ENCODE results near the gene MPPED2.

MPPED2 gene

DNA sequence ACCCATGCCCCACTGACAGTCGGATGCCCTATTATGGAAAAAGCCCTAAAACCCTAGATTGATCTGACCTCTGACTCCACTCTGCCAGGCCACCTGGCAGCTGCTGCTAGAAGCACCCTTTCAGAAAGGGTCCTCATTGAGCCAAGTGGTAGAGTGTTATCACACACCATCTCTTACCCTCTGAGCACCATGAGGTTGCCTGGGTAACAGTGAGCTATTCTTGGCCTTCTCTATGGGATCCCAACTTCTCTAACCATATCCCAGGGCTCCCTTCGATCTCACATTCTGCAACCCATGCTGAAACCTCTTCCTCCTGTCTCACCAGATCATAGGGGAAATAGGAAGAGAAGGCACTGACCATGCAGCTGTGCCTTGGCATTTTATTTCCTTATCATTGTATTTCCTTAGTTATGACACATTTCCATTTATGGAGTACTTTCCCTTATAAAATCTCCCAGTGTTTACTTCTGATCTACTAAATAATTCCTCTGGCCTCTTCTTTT lies 52.7 kb downstream of the MPPED2 start:
- DNase-seq (ENCODE audit: low read depth) = no peak

DNA sequence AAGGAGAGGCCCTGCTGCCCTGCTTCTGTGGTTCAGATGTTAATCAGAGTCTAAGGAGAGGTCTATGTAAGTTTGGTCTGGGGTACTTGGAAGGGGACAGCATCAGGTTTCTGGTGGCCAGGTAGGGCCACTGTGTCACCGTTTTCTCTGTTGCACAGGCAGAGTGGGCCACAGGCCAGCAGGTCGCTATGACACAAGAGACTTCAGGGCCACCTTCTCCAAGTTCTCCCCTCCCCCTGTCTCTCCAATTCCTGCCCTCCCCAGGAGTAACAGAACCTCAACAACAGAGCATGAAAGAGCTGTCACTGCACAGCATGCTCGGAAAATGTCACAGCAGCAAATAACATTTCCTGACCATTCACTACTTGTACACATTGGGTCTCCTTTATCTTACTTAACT lies 58.6 kb downstream of the MPPED2 start:
- DNase-seq (ENCODE audit: low read depth) = no peak

DNA sequence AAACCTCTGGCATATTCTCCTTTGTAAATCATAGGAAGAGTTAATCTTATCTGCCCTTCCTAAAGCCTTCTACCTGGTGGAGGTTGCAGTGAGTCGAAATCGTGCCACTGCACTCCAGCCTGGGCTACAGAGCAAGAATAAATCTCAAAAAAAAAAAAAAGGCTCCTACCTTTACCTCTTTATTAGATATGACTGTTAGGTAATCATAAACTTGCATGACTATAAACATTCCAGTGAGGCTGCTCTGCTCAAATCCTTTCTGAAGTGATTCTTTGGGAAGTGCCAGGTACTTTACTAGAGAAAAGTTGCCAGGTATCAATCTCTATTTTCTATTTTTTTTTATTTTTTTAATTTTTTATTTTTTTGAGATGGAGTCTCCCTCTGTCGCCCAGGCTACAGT lies 59.6 kb downstream of the MPPED2 start:
- DNase-seq (ENCODE audit: low read depth) = no peak

DNA sequence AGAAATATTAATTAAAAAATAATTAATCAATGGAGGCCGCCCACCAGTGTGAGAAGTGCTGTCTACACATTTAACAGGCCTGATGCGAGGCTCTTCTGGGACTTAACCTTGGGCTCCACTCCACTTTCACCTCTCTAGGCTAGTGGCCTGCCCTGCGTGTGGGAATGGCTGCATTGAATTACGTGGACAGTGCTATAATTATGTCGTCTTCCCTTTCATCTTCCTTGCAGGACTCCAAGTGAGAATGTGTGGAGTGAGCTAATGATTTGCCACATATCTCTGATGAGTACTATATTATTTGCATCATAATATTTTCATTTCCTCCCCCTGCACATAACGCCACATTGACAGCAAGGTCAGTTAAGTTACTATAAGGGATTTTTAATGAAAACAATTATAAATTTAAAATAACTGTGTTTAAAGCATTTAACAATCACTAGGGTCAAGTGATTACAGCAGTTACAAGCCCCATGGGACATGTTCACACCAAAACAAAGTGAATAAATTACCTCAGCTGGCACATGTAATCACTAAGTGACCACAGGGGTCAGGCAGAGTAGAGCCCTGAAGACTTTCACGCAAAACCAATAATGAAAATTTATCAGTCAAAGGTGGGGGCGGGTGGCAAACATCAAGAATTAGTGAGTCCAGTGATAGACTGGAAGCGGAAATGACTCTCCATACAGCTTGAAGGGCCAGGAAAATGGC lies 63.5 kb downstream of the MPPED2 start:
- no peak for DNase-seq (ENCODE audit: low read depth)

DNA sequence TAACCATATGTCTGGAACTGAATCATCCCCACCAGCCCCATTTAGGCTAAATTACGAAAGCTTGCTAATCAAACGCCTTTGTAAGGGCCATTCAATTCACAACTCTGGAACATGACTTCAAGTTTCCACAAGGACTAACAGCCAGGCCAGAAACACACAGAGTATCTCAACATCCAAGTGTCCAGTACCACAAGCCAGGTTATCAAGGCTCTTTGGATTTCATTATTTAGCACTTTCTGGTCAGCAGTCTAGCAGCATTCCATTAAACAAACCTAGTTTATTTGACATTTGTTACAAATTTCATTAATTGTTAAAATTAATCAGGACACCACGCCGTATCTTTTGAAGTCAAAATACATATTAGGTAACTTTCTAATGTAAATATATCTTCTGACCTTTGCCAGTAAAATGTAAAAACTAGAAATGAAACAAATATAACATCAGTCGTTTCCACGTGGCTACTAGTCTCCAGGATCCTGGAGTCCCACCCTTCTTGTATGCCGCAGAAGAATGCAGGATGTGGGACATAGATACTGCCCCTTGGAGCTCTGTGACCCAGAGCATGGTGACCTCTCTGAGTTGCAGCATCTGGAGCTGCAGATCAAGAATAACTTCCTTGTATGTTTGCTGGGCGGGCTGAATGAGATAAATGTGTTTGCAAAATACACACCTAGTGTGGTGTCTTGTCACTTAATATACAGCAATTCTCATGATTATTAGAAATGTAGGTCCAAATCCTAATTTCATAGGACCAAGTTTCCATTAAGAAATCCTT lies 64.7 kb downstream of the MPPED2 start:
- DNase-seq (ENCODE audit: low read depth) = no peak

DNA sequence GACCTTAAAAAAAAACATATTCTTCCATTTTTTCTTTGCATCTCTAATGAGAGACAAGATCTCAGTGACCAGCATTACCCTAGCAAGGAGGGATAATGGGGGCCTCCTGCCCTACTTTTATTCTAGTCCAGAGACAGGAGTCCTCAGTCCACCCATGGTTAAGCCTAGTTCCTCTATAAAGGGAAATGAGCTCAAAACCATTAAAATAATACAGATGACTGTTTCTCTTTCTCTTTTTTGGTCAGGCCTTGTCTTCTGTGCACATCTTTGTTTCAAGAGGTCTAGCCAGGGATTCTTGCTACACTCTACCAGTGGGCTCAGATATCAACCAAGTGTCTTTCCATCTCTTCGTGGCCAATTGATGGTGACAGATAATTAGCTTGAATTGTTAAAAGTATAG lies 73.1 kb downstream of the MPPED2 start:
- DNase-seq (ENCODE audit: low read depth) = no peak

DNA sequence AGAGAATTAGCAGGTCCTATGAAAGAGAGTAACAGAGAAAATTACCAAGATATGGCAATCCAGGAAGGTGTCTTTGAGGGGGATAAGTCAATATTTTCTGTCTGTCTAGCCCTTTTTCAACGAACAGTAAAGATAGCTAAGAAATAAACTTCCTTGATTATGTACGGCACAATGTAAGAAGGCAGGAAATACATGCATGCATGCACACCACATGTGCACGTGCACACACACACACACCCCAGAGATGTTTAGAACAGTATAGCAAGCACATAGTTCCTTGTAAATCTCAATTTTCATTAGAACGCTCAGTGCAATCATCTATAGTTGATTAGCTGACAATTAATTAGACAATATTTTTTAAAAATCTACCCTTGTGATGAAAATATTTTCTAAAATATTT lies 74.7 kb downstream of the MPPED2 start:
- no peak for DNase-seq (ENCODE audit: low read depth)

DNA sequence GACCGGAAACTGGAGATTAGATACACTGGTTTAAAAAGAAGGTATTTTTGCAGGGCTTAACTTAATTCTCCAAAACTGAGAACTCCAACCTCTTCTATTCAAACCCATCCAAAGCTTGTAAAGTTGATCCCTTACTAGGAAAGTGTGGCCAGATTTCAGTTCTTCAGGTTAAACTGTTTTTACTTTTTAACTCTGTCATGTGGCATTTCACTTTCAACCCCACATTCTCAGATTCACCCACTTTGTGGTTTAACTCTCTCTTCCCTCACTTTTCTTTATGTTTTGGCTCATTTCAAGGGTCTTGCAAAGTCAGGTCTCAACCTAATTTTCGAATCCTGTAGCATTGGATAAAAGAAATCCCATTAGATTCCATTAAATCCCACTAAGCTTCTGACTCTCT lies 75.4 kb downstream of the MPPED2 start:
- DNase-seq (ENCODE audit: low read depth) = no peak

DNA sequence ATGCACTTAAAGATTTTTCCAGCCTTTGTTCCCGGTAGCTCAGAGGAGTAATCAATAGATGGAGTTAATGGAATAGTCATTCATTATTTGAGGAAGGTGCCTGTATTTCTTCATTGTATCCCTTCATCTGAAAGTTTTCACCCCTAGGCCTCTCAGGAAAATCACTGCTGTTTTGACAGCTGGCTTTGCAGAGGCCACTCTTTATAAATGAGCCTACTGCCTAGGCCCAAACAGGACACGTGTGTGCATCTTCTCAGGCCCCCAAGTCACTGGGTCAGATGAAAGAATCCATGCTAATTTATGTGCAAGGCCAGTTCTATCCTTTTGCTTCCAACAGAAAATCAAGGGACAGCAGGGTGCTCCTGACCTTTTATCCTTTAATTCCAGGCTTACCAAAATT lies 76.8 kb downstream of the MPPED2 start:
- DNase-seq (ENCODE audit: low read depth) = no peak

DNA sequence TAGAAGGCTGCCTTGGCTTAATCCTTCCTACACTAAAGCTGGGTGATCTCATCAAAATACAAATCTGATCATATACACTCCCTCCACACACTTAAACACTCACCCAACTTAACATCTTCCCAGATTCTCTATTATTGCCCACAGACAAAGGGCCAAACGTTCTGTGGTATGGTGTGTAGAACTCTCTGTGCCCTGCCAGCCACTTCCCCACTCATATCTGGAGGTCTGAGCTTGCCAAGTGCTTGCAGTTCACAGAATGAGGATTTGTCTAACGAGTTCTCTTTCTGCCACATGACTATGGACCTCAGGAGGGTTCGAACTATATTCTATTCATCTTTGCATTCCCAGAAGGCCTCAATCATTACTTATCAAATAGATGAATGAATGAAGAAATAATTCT lies 77.6 kb downstream of the MPPED2 start:
- DNase-seq (ENCODE audit: low read depth) = no peak

DNA sequence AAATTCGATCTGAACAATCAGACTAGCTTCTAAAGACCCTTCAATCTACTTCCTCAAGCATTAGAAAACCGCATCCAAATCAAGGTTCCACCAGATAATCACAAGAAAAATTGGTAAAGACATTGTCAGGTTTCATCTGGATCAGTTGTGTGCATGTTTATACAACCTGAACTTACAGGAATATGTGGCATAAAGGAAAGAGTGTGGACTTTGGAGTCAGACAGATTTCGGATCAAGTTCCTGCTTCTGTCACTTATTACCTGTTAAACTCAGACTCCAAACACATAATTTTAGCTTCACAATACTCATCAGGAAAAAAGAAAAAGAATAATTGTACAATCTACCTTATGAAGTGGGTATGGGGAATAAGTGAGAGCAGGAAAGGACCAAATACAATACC lies 80.5 kb downstream of the MPPED2 start:
- no peak for DNase-seq (ENCODE audit: low read depth)

DNA sequence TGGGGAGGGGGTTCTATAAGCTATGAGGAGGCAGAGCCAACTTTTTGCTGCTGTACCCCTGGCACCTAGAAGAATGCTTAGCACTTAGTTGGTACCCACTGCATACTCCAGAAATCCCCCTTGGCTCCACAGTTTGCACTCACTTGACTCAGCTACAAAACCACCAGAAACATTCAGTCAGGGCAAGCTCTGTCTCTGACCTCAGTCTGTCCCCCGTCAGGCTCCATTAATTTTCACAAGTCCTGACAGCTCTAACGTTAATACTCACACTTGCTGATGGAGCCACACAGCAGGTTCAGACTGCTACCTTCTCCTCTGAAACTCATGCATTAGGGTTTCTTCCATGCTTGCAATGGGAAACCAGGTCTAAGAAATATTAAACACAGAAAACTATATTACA lies 81.7 kb downstream of the MPPED2 start:
- DNase-seq (ENCODE audit: low read depth) = no peak

DNA sequence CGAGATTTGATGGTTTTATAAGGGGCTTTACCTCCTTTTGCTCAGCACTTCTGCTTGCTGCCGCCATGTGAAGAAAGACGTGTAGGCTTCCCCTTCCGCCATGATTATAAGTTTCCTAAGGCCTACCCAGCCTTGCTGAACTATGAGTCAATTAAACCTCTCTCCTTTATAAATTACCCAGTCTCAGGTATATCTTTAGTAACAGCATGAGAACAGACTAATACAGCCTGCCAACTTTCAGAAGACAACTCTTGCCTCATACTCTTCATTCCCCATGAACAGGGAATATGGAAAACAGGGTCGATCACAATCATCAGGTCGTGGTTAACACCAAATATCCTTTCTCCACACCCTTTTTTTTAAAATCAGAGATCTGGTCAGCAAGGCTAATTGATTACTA lies 83.0 kb downstream of the MPPED2 start:
- no peak for DNase-seq (ENCODE audit: low read depth)

DNA sequence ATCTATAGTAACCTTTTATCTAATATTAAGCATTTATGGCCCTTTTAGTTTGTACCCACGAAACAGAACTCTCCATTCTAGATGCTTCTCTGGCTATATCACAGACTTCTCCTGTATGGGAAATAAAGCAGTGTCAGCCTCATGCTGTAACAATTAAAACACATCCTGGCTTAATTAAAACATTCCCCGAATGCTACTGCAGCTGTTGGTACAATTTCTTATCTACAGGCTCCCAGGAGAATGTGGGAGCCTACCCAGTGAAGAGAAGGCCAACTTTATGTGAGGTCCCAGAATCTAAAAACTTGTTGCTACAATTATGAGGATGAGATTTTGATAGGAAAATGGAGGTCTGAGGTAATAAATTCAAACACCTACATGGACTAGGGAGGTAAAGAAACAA lies 83.8 kb downstream of the MPPED2 start:
- DNase-seq (ENCODE audit: low read depth) = no peak

DNA sequence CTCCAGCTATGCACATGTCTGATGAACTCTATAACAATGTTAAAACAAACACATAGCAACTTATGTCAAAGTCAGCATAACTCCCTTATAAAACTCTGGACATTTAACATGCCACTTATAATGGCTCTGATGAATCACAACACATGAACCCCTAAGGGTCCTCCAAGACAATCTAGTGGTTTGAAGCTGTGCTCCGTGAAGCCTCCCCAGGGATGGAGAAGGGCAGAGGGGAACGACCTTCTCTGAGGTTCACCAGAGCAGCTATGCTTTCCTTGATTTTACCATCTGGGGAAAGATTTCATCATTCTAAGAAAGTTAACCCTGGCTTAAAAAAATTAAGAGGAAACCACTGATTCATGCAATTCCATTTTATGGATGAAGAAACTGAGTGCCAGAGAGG lies 84.4 kb downstream of the MPPED2 start:
- DNase-seq (ENCODE audit: low read depth) = no peak

DNA sequence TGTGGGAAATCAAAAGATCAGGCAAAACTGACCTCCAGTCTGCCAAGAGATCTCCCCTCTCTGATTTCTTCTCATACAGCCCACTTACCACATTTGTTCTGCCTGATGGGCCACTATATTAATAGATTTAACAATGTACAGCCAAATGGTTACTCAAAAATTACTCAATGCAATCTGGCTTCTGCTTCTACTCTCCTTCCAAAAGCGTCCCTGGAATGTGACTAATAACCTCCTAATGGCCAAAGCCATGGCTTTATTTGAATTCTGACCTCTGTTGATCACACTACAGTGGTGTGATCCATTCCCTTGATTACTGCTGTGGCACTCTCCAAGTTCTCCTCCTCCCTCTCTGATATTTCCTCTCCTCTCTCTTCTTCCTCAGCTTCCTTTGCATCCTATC lies 86.2 kb downstream of the MPPED2 start:
- DNase-seq (ENCODE audit: low read depth) = no peak

DNA sequence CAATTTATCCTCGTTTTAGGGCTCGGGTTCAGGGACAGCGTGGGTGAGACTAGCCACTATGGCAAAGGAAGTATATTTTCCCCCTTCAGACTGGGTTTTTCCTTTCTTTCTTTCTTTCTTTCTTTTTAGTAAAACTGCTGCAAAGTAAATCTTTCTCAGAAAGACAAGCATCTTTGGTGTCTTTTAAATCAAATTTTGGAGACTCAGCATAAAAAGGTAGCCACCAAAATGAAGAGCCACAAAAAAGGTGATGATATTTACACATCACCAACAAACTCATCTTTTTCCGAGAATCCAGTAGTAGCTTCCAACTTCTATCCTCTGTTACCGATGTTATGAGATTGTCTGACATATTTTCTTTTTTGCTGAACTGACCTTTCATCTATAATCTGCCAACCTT lies 88.6 kb downstream of the MPPED2 start:
- DNase-seq (ENCODE audit: low read depth) = no peak

DNA sequence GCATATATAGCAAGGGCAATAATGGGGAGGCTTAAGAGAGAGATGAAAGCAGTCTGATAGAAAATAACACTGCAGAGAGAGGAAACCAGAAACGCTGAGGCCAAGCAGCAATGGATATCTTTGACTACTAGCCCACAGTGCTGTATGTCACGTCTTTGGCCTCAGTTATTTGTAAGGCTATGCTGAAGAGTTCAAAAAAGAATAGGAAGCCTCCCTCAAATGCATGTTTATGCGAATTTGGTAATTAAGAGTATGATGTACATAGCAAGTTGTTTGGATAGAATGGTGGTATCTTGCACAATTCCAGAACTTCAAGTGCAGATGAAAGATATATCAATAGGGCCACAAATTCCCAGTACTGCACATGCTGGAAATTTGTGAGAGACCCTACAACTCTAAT lies 89.2 kb downstream of the MPPED2 start:
- DNase-seq (ENCODE audit: low read depth) = no peak

DNA sequence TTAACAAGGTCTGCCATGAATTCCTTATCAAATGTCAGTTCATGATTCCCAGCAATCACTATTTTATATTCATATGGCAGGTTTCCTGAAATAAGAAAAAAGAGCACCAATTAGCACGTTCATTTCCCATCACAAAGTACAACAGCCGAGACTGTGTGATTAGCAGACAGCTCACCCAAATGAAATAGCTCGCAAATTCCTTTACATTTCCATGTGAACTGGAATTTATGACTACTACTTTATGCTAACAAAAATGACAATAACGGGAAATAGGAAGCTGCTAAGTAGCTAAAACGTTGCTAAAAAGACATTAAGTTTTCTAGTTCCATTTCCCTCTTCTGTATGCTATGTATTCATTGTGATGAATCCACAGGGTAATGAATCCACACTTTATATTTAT lies 90.7 kb downstream of the MPPED2 start:
- DNase-seq (ENCODE audit: low read depth) = no peak

DNA sequence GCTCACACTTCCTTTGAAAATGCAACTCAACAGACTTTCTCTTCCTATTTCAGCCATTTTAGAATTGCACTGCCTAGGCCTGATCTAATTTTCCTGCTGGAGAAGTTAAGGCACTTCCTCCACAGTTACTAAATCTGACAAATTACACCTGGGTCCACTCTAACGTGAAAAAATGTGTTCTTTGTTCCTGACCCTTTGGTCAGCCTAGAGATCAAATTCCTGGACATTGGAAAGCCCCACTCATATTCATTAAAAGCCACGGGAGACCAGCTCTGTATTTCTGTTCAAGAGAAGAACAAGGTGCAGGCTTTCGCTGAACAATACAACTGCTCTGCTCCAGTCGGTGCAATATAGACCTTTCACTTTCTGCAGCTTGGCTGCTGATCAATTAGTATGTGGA lies 96.6 kb downstream of the MPPED2 start:
- no peak for DNase-seq (ENCODE audit: low read depth)

DNA sequence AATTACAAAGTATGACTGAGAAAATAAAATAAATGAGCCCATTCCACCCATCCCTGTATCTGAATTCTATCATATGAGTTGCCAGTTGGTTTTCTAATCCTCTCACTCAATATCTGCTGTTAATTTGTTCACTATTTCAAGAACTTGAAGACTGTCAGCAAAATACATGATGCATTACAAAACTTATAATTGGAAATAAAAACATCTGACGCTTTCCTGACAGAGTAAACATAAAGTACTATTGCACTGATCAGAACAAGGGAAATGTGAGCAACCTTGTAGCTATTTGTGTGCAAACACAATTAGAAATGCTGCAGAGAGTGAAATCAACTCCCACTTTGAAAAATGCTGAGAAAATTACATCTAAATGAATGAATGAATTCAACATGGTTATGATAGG lies 97.1 kb downstream of the MPPED2 start:
- DNase-seq (ENCODE audit: low read depth) = no peak

DNA sequence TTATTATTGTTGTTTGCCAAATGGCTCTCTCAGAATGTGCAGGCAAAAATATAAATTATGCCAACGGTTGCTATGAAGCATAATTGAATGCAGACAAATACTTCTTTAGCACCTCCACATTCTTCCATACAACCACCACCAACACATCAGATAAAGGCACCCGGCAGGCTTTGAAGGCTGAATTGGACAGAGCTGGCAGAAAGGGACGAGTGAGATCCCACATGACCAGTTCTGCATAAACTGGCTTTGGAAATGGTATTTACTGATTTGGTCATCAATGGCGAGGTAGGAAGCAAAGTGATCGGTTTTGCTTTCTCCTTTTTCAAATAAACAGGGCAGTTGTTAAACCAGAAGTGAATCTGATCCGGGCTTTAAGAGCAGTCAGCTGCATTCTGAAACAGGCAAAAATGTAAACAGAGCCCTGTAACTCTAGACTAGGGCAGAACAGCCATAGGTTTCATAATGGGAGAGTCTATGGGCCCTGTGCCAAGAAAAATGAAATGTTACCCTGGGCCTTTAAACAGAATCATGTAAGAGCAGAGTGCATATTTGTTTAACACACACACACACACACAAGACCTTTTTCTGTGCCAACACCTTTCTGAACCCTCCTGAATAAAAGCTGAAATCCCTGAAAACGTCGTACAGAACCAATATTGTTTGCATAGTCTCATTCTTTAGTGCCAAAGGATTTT lies 97.7 kb downstream of the MPPED2 start:
- peak; percentile 35 for DNase-seq (ENCODE audit: low read depth)
